Glutamatergic neuron (in vitro differentiated cells): Measurements from ENCODE around the gene SLC5A1. TPM values are rescaled to one million over a fixed set of nuclear protein-coding genes. Genes with fewer than 3 reads are reported as not detected.

Experiments used
- DNase-seq: peaks from one replicate; pipeline ENCODE4 v3.0.0; 2022
- H3K27ac Mint-ChIP-seq: one replicate; pipeline ENCODE4 v1.8.0; 2020; ENCODE audit warnings: mild to moderate bottlenecking, mixed read lengths, inconsistent platforms; ENCODE audit not compliant: unreplicated experiment
- H3K27me3 Mint-ChIP-seq: one replicate; pipeline ENCODE4 v1.8.0; 2020; ENCODE audit warnings: mild to moderate bottlenecking, moderate library complexity, mixed read lengths, inconsistent platforms; ENCODE audit not compliant: unreplicated experiment
- H3K36me3 Mint-ChIP-seq: one replicate; pipeline ENCODE4 v1.8.0; 2020; ENCODE audit warnings: mild to moderate bottlenecking, mixed read lengths, inconsistent platforms; ENCODE audit not compliant: unreplicated experiment
- H3K4me1 Mint-ChIP-seq: one replicate; pipeline ENCODE4 v1.8.0; 2020; ENCODE audit warnings: mild to moderate bottlenecking, low read depth, mixed read lengths, inconsistent platforms; ENCODE audit not compliant: unreplicated experiment
- H3K4me3 Mint-ChIP-seq: one replicate; pipeline ENCODE4 v1.8.0; 2020; ENCODE audit warnings: mild to moderate bottlenecking, mixed read lengths, inconsistent platforms; ENCODE audit not compliant: unreplicated experiment
- H3K9me3 Mint-ChIP-seq: one replicate; pipeline ENCODE4 v1.8.0; 2020; ENCODE audit warnings: mild to moderate bottlenecking, moderate library complexity, mixed read lengths, inconsistent platforms; ENCODE audit not compliant: unreplicated experiment
- CTCF ChIP-seq: fragments of 200-600 bp; sonication (generic); IDR thresholded peaks from one replicate; pipeline ENCODE4 v1.5.0; 2021; ENCODE audit not compliant: partially characterized antibody, unreplicated experiment
- total RNA-seq: library from RNA; stranded (reverse); fragmentation: NEBNext Ultra II Directional; extraction: Animal tissue kit (Norgen Biotek cat#: 25700); gene quantifications from one replicate; pipeline ENCODE4 v1.2.1, GENCODE V29; 2021; ENCODE audit not compliant: unreplicated experiment

The SLC5A1 gene
- total RNA-seq, 1 donor from 2014 or later: not detected

DNA sequence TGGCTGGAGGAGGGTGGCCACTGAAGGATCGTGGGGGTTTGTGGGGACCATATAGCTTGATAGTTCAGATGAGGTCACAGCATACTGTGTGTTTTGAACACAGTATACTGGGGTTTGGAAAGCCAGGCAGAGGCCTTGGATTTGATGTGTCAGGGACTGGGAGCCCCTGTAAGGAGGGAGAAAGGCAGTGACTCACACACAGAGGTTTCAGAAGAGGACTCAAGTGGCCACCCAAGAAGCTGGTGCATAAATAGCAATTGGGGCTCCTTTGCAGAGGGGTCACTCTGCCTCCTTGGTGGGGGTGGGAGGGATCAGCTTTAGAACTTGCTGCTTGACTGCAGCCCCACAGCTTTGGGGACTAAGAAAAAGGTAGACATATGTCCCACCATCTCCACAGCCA is 39.3 kb downstream of the SLC5A1 start:
- H3K36me3 Mint-ChIP-seq: no peaks in the 10 kb centered on the region
- no peaks in the 10 kb centered on the region for H3K9me3 Mint-ChIP-seq
- TF ChIP-seq CTCF: no peak
- no peaks in the 10 kb centered on the region for H3K27me3 Mint-ChIP-seq
- H3K4me1 Mint-ChIP-seq: no peaks in the 10 kb centered on the region
- DNase-seq: no peak
- no peak overlapping the region for H3K27ac Mint-ChIP-seq
- no peak overlapping the region for H3K4me3 Mint-ChIP-seq

DNA sequence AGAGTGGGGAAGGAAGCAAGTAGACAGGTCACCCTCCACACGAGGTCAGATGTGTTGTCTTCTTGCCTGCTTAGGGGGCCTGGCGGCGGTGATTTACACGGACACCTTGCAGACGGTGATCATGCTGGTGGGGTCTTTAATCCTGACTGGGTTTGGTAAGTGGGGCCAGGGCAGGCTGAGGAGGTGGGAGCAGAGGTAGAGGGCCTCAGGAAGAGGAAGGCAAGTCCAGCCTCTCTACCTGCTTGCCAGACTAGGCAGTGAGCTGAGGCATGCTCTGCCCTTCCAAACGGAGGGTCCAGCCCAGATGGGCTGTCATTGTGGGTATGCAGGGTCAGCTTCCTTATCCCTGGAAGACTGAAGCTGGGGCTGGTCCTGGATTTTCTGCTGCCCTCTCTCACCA is 39.9 kb downstream of the SLC5A1 start:
- Mint-ChIP-seq H3K9me3 (no peaks in the 10 kb centered on the region), H3K4me3 (no peak overlapping the region), H3K27ac (no peak overlapping the region), H3K36me3 (no peaks in the 10 kb centered on the region), H3K4me1 (no peaks in the 10 kb centered on the region), H3K27me3 (no peaks in the 10 kb centered on the region)
- TF ChIP-seq CTCF: no peak
- DNase-seq: no peak

GRCh38 chr22:32083814-32084213 is 40.8 kb downstream of the SLC5A1 start:
- TF ChIP-seq CTCF: no peak
- DNase-seq: no peak
- no peaks in the 10 kb centered on the region for H3K36me3 Mint-ChIP-seq
- peaks cover 3% of the 10 kb centered on the region for H3K27me3 Mint-ChIP-seq
- H3K9me3 Mint-ChIP-seq: no peaks in the 10 kb centered on the region
- no peak overlapping the region for H3K27ac Mint-ChIP-seq
- H3K4me3 Mint-ChIP-seq: no peak overlapping the region
- H3K4me1 Mint-ChIP-seq: no peaks in the 10 kb centered on the region

- Mint-ChIP-seq H3K4me1 (no peaks in the 10 kb centered on the region), H3K4me3 (no peak overlapping the region), H3K36me3 (no peaks in the 10 kb centered on the region), H3K27me3 (peaks cover 3% of the 10 kb centered on the region), H3K9me3 (no peaks in the 10 kb centered on the region), H3K27ac (no peak overlapping the region)
- no peak for TF ChIP-seq CTCF
- DNase-seq: no peak
Observed at GRCh38 chr22:32088084-32088483, 45.0 kb downstream of the SLC5A1 start.

- H3K27me3 Mint-ChIP-seq: peaks cover 3% of the 10 kb centered on the region
Observed at GRCh38 chr22:32097018-32097417, 54.0 kb downstream of the SLC5A1 start.

More at GRCh38 chr22:32097018-32097417, 54.0 kb downstream of the SLC5A1 start:
- Mint-ChIP-seq H3K9me3 (no peaks in the 10 kb centered on the region), H3K36me3 (no peaks in the 10 kb centered on the region), H3K27ac (no peak overlapping the region), H3K4me1 (no peaks in the 10 kb centered on the region), H3K4me3 (no peak overlapping the region)
- no peak for TF ChIP-seq CTCF
- no peak for DNase-seq
